Measurements from ENCODE around the gene ERMAP.

Gene ERMAP

GRCh38 chr1:42817976-42818375 lies 1.1 kb downstream of the ERMAP start:
- DNase-seq (ENCODE audit: low read depth), result no peak
- no peak overlapping the region for H3K4me3 ChIP-seq (ENCODE audit: control insufficient read depth, low read depth, low read length)
- no peak for TF ChIP-seq CTCF (conservative IDR thresholded peaks at IDR 0.05; ENCODE audit: control insufficient read depth, insufficient read depth, low read depth, low read length)

GRCh38 chr1:42820813-42821212 lies 3.9 kb downstream of the ERMAP start:
- no peak overlapping the region for H3K4me3 ChIP-seq (ENCODE audit: control insufficient read depth, low read depth, low read length)
- TF ChIP-seq CTCF (conservative IDR thresholded peaks at IDR 0.05; ENCODE audit: control insufficient read depth, insufficient read depth, low read depth, low read length), result no peak
- DNase-seq (ENCODE audit: low read depth), result no peak

DNA sequence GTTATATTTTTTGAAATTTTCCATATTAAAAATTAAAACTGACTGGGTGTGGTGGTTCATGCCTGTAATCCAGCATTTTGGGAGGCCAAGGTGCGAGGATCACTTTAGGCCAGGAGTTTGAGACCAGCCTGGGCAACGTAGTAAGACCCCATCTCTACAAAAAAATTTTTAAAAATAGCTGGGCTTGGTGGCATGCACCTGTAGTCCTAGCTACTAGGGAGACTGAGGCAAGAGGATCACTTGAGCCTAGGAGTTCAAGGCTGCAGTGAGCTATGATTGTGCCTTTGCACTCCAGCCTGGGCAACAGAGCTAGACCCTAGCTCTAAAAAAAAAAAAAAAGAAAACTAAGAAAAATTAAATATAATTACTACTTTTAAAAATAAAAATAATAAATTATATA lies 4.8 kb downstream of the ERMAP start:
- no peak overlapping the region for H3K4me3 ChIP-seq (ENCODE audit: control insufficient read depth, low read depth, low read length)
- DNase-seq (ENCODE audit: low read depth), result no peak
- no peak for TF ChIP-seq CTCF (conservative IDR thresholded peaks at IDR 0.05; ENCODE audit: control insufficient read depth, insufficient read depth, low read depth, low read length)

- DNase-seq (ENCODE audit: low read depth), result peak; percentile 52
- H3K4me3 ChIP-seq (ENCODE audit: control insufficient read depth, low read depth, low read length), result no peak overlapping the region
Observed at GRCh38 chr1:42822800-42823392, 6.0 kb downstream of the ERMAP start.

GRCh38 chr1:42824481-42825035 lies 7.6 kb downstream of the ERMAP start:
- no peak for DNase-seq (ENCODE audit: low read depth)
- TF ChIP-seq CTCF (conservative IDR thresholded peaks at IDR 0.05; ENCODE audit: control insufficient read depth, insufficient read depth, low read depth, low read length), result no peak

More at GRCh38 chr1:42822800-42823392, 6.0 kb downstream of the ERMAP start:
- no peak for TF ChIP-seq CTCF (conservative IDR thresholded peaks at IDR 0.05; ENCODE audit: control insufficient read depth, insufficient read depth, low read depth, low read length)

GRCh38 chr1:42825036-42825851 lies 8.3 kb downstream of the ERMAP start:
- H3K4me3 ChIP-seq (ENCODE audit: control insufficient read depth, low read depth, low read length), result no peak overlapping the region
- no peak for DNase-seq (ENCODE audit: low read depth)
- no peak for TF ChIP-seq CTCF (conservative IDR thresholded peaks at IDR 0.05; ENCODE audit: control insufficient read depth, insufficient read depth, low read depth, low read length)

More at GRCh38 chr1:42824481-42825035, 7.6 kb downstream of the ERMAP start:
- H3K4me3 ChIP-seq (ENCODE audit: control insufficient read depth, low read depth, low read length), result no peak overlapping the region
